GM21786 (cell line): Measurements from ENCODE around the gene RIMS3.

Experiments used
- ATAC-seq: cut with Tn5 transposase; IDR thresholded peaks from one replicate; pipeline ENCODE4 v1.9.1; 2021; ENCODE audit not compliant: unreplicated experiment

RIMS3 gene

DNA sequence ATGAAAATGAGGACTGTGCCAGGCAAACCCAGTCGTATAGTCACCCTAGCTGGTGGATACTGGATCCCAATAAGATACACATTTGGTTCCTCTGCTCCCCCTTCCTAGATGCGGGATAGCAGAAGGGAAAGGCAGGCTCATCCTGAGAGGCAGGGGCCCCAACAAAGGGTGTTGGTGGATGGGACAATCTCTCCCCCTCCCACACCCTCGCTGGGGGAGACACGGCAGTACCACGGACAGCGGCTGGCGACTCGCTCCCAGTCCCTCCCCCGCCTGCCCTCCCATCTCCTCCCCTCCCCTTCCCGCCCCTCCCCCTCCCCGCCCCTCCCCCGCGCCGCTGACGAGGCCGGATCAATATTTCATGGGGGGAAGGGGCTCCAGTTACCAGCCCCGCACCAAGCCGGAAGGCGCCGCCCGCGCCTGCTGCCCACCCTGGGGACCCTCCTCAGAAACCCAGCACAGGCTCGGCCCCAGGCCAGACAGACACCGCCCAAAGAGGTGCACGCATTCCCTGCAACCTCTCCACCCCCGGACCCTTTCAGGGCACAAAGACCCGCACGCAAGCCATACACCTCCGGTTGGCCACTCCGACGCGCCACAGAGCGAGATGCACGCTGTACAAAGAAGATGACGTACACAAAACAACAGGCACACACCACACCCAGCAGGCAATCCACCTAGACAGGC, 11.5 kb downstream of the RIMS3 start:
- no peak for ATAC-seq

DNA sequence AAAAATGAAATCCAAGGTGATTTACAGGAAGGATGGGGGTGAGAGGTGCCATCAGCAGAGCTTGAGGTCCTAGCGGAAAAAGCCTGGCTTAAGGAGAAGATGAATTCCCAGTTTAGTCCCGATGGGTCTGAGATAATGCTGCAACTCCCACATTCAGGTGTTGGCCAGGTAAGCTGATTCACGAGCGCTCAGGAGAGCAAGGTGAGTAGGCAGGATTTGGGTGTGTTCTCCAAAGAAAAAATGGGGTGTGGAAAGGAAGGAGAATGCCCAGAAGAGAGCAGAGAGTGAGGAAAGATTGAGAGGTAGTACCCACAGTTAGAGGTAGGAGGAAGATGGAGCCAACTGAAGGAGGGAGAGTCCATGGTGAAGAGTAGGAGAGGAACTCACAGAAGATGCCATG, 12.5 kb downstream of the RIMS3 start:
- ATAC-seq: no peak

DNA sequence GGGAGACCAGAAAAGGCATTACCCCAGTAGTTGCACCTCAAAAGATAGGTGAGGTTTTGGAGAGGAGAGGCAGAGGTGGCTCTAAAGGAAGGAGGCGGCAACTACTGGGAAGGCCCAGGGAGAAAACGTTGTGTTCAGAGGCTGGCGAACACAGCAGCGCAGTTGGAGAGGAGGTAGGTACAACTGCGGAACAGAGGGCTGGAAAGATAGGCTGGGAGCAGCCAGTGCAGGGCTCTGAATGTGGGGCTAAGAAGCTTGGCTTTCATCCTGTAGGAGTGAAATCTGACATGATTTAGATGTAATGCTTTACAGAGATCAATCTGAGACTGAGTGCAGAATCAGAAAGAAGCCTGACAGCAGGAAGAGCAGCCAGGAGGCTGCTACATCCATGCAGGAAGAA, 13.0 kb downstream of the RIMS3 start:
- no peak for ATAC-seq

DNA sequence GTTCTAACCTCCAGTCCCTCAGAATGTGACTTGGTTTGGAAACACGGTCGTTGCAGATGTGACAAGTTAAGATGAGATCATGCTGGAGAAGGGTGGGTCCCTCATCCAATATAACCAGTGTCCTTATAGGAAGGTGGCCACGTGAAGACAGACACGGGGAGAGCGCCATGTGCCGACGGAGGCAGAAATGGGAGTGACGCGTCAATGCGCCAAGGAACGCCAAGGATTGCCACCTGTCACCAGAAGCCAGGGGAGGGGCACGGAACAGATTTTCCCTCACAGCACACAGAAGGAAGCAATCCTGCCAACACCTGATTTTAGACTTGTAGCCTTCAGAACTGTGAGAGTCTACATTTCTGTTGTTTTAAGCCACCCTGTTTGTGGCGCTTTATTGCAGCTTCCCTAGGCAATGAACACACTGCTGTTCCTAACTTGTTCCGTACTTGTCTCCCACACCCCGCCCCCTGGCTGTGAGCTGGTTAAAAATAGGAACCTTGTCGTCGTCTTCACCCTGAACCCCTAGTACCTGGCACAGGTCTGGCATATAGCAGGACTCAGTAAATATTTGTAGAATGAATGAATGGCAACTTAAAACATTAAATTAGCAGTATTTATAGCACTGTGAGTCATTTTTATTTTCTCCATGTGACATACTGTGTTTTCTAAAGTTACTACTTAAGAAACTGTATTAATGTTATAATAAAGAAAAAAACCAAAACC, 14.2 kb downstream of the RIMS3 start:
- ATAC-seq: no peak

DNA sequence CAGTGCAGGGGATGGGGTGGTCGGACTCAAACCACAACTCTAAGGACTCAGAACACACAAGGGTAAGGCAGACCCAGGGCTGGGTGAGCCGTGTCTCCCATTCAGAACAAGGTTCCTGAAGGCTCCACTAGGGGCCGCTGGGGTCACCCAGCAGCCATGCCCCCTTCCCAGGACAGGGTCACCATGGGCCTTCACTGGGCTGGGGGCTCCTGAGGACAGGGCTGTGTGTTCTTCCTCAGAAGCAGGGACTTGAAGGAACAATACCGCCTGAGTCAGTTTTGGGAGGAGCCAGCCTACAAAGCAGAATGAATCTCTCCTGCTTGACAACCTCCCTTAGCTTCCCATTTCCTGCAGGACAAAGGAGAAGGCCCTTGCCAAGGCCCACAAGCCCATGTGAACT, 15.4 kb downstream of the RIMS3 start:
- no peak for ATAC-seq

DNA sequence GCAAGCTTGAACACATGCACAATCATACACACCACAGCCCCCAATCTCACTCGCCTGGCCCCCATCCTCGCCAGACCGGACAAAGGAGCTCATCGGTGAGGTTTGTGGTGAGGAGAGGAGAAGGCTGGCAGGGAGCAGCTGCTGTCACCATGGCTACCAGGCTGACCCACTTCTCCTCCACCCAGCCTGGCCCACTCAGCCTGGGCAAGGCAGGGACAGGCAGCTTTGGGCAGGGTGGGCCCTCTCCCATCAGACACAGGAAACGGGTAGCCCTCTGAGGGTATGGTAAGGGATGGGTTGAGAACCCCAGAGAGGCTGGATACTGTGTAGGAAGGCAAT, 15.9 kb downstream of the RIMS3 start:
- ATAC-seq: no peak

DNA sequence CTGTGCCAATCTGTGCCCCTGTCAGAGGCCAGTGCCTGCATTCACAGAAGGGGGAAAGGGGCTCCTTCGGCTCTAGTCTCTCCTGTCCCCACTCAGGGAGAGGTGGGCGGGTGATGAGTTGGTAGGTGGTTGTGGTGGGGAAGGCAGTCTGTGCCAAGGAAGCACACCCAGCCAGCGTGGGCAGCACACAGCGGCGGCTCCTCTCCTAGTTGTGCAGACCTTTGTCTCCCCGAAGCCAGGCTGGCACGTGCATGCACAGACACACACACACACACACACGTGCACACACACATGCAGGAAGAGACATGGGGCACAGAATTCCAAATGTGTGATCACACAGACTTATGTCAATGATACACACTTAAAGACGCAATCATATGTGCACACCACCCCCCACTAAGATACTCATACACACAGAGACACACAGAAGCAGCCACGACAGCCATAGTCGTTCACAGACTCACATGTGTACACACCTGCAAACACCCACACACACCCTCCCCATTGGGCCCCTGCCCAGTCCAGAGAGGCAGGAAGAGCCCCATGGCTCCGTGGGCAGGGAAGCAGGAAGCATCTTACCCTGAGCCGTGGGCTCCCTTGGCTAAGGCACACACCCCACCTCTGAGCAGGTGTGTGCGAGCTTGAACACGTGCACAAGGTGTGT, 16.4 kb downstream of the RIMS3 start:
- no peak for ATAC-seq

DNA sequence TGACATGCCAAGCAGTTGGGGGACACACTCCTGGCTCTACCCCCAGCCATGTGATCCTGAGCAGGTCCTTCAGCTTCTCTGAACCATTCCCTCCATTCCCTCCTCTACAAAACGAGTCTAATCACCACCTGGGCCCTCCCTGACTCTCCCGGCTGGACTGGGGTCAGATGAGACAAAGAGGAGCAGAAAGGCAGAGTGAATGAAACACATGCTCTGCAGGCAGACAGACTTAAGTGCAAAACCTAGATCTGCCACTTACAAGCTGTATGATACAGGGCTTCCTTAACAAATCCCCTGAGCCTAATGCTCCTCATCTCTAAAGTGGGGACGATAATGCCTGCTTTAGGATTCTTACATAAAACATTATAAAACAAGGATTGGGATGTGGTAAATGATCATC, 17.3 kb downstream of the RIMS3 start:
- no peak for ATAC-seq

DNA sequence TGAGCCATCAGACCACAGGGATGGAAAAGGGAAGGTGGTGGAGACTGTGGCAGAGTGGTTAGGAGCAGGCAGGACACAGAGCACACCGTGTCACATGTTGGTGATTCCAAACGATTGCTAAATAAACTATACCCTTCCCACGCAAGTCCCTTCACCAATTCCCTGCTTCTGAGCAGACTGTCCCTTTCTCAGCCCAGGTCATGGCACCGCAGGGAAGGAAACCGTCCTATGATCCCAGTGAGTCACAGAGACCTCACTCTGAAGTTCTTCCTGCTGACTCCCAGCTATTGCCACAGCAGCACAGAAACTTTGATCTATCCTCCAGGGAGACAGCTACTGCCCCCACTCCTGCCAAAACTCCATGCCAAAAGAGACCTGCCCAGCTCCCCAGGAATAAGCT, 19.2 kb downstream of the RIMS3 start:
- ATAC-seq: no peak

DNA sequence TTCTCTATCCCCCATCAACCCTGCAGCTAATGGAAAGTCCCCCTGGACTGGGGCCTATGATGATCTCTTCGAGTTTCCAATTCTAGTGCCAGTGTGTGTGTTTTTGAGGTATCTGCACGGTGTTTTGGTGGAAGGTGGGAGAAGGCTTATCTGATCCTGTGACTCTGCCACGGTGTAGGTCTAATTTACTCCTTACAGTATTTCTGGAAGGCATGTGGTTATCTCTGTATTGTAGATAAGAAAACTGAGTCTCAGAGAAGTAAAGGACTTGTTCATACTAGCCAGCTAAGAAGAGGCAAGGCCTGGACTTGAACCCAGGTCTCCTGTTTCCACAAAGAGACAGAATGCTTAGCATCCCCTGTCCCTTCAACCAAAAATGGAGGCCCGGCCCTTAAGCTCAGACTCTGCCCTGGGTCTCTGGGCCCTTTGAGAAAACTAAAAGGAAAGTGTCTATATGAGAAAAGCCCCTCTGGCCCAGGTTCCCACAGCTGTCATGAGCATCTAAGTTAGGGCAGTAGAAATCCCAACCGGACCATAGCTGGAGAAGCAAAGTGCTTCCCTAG, 20.3 kb downstream of the RIMS3 start:
- ATAC-seq: no peak

DNA sequence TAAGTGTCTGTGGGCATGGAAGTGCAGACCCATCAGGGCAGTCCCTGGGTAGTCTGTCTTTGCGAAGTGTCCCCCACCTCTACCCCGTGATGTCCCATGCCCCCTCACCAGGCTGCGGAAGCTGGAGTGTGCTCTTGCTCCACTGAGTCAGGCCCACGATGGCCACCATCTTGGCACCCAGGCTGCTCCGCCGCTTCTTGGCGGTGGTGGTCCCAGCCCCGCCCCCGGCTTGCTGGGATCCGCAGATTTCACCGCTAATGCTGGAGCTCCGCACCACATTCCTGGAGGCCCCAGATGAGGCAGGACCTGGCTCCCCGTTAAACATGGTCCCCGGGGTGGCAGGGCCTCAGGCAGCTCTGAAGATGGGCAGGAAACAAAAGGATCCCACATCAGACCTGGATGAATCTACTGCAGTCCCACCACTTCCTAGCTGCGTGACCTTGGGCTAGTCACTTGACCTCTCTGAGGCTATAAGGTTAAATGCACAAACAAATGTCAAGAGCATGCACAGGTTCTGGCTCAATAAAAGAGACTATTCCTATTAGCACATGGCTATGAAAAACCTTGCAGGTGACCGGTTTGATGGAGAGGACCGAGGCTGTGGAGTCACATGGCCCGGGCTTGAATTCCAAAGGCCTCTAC, 23.8 kb downstream of the RIMS3 start:
- ATAC-seq: no peak

DNA sequence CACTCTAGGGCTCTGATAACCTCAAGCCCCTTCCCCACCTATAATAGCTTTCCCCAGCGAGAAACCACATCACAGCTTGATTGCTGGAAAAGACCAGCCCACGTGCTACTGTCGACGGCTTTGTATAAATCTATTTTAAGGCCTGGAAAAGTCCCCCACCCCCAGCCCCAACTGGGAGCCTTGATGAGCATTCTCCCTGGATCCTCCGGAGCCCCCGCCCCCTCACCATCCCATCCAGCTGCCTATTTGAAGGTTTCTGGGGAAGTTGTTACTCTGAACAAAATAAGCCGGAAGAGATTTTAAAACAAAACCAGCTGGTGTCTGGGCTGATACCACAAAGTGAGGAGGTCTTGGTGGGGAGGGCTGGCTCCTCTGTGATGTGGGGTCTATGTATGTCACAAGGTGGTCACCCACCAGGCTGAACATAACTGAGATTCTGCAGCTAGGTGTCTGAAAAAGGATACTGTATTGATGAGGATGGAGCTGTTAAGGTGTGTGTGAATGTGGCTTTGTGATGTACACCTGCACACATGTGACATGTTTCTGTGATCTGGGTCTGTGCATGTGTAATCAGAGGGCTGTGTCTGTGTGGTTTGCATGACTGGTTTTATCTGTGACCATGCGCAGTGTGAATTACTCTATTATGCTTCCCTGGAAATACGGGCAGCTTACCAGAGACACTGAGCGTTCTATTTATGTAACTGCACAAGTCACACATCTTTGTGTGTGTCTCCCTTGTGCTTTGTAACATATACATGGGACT, 25.0 kb downstream of the RIMS3 start:
- ATAC-seq: no peak

DNA sequence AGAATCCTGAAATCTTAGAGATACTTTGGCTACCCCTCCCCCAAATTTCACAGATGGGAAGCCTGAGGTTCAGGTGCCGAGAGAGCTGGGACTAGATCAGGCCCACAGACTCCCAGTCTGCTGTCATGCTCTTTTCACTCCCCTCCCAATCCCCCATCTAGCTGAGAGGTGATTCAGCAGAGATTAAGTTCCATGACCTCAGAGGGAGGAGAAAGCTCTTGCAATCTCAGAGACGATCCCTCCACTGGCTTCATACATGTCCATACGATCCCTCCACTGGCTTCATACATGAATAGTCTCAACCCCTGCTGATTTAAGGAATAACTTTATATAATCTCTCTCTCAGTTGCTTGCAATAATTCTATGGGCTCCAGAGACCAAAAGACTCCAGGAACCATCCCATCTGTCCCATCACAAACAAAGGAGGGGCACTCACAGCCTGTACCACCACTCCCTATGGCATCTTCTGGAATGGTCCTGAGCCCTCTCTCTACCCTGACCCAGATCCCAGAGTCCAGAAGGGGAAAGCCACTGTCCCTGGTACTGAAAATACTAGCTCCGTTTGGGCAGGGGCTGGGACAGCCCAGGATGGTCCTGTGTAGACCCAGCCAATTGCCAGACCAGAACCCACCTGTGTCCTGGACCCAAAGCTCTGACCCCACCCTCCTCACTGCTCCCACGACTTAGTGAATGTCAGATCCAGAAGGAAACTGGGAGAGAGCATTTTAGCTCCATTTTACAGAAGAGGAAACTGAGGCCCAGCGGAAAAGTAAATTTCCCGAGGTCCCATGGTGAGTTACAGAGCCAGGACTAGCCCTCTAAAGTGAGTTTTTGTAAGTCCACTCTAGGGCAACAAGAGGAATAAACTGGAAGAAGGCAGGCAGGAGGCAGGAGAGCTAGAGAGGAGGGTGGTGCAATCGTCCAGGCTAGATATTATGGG, 27.1 kb downstream of the RIMS3 start:
- ATAC-seq: no peak

DNA sequence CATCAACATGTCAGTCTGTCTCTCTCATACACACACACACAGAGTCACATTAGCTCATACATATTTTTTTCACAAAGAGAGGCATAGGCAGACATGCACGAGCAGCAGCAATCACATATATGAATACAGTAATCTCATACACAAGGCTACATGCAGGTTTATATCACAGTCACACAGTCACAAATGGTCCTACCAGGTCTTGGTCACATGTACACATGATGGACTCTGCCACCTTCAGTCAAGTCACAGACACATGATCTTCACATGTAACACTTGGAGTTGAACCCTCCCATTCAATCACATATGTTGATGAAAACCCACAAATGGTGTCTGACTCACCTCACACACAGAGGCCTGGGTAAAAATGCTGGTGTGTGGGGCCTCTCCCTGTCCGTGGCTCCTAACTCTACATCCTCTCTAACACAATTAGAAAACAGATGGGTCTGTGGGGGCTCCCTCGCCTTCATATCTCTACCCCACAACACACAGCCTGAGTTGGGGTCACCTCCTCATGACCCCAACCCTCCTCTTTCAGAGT, 27.9 kb downstream of the RIMS3 start:
- no peak for ATAC-seq

DNA sequence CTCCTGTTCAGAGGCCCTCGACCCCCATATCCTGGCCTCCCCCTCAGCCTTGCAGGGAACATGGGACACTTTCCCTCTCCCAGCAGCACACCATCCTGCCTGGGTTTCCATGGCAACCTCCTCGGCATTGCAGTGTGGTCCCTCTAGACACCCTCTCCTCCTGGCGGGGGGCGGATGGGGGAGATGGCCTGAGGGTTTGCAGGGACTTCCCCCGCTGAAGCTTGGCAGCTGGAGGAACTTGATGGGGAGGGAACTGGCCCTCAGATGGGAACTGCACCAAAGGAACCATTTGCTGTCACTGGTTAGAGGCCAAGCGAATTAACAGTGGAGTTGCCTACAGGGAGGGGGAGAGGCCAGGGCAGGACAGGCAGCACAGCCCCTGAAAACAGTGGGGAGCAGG, 28.7 kb downstream of the RIMS3 start:
- no peak for ATAC-seq

DNA sequence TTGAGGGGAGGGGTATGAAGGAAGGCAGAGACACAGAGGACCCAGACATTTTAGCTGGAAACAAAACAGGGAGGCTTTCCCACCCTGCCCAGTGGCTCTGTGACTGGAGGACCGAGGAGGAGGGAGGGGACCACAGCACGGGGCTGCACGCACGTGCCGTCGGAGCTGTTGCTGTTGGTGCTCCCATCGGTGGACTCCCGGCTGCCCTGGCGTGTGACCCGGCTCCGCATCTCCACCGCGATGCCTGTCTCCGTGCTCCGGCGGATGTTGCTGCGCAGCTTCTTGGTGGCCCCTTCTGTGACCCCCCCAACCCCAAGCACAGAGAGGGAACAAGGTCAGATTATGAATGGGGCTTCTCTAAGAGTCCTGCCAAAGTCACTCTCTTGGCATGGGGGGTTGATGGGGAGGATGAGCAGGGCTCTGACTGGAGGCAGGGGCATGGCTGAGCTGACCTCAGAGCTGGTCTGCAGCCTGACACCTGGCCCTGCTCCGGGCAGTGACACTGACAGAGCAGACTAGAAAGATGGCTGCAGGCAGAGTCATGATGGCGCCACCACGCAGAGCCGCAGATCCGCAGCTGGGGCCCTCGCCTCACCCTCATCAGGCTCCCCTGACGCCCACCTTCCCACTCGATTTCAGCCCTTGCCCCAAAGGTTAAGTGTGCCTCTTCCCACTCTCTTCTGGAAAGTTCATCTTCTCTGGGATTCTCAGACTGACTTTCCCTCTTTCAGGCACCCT, 29.6 kb downstream of the RIMS3 start:
- ATAC-seq: no peak

DNA sequence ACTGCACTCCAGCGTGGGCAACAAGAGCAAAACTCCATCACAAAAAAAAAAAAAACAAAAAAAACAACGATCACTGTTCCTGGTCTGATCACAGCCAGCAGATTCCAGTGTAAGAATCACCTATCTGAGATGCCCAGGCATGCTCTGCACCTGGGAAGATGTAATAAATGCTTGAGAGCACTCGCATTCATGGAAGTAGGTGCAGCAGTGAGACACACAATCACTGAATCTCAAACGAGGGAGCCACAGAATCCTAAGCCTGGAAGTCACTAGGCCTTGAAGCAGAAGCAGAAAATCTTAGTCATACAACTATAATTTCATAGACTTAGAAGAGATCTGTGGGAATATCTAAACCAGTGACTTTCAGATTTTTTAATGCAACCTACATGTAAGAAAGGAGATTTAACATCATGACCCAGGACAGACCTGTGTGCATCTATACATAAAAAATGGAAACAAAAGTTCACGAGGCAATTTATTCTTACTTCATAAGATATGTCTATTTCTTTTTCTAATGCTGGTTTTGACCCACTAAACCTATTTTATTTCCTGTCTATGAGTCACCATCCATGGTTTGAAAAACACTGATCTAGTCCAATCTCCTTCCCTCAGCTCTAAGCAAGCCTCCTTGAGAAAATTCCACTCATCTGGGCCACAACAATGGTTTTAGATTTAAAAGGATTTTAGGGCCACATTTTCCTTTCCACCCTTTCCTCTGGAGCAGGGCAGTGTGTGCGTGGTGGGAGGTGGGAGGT, 30.4 kb downstream of the RIMS3 start:
- no peak for ATAC-seq

DNA sequence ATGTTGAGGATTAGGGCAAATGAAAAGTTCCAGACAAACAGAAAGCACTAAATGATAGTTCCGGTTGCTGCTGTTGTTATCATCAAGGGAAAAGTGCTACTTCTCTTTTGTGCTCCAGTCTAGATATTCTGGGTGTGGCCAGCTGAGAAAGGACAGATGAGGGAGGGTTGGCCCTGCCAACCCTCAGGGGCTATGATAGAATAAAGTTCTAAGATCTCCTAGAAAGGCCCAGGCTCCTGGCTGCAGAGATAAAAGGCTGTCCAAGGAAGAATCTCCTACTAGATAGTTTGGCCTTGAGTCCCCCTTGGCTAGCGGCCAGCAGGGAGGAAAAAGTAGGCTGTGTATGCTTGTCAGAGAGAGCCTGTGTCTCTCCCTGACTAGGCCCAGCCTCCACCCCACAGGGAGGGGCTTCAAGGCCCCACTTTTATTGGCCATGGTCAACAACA, 31.5 kb downstream of the RIMS3 start:
- ATAC-seq: no peak
